Stimulated activated CD4-positive, alpha-beta T cell treated with anti-CD3 and anti-CD28 coated beads, TNF-alpha, amount 100 ng/mL, for 4 hours (primary cell): ENCODE data around the gene RXFP1.
A peak's percentile ranks its signal among the peaks of the same experiment; 100 is the strongest.

Experiments
- DNase-seq, 3 experiments: peaks; one replicate each; pipeline ENCODE4 v3.0.0-alpha.2; 2020; ENCODE audit warnings: low read depth in 3 of 3

Gene RXFP1

GRCh38 chr4:158521484-158522088 is at the start of gene RXFP1:
RXFP1 (plus strand) TSS chr4:158521882; CDS start chr4:158521977, 95 bp downstream.
- DNase-seq: no peak

- DNase-seq: no peak
Measured at GRCh38 chr4:158481811-158482210, 39.9 kb upstream of the RXFP1 start.

- no peak for DNase-seq
Measured at GRCh38 chr4:158484173-158484885, 37.4 kb upstream of the RXFP1 start.

GRCh38 chr4:158490629-158491028 is 31.1 kb upstream of the RXFP1 start:
- DNase-seq: no peak

GRCh38 chr4:158492391-158492790 is 29.3 kb upstream of the RXFP1 start:
- DNase-seq: no peak

GRCh38 chr4:158496030-158496741 is 25.5 kb upstream of the RXFP1 start:
- peak in 1 of 3 experiments; percentile 1 for DNase-seq

GRCh38 chr4:158500054-158500453 is 21.6 kb upstream of the RXFP1 start:
- no peak for DNase-seq

GRCh38 chr4:158513256-158513655 is 8.4 kb upstream of the RXFP1 start:
- DNase-seq: no peak

GRCh38 chr4:158519226-158519625 is 2.5 kb upstream of the RXFP1 start:
- no peak for DNase-seq

GRCh38 chr4:158523990-158524535 is 2.4 kb downstream of the RXFP1 start:
- no peak for DNase-seq

GRCh38 chr4:158527516-158527915 is 5.8 kb downstream of the RXFP1 start:
- DNase-seq: no peak

GRCh38 chr4:158529505-158529904 is 7.8 kb downstream of the RXFP1 start:
- no peak for DNase-seq

- no peak for DNase-seq
Measured at GRCh38 chr4:158530381-158530780, 8.7 kb downstream of the RXFP1 start.

GRCh38 chr4:158530898-158531297 is 9.2 kb downstream of the RXFP1 start:
- no peak for DNase-seq

GRCh38 chr4:158532556-158533231 is 11.0 kb downstream of the RXFP1 start:
- DNase-seq: no peak

- DNase-seq: no peak
Measured at GRCh38 chr4:158534727-158535126, 13.0 kb downstream of the RXFP1 start.

GRCh38 chr4:158535130-158535614 is 13.5 kb downstream of the RXFP1 start:
- no peak for DNase-seq

- DNase-seq: no peak
Measured at GRCh38 chr4:158536833-158537232, 15.2 kb downstream of the RXFP1 start.

GRCh38 chr4:158538176-158538575 is 16.5 kb downstream of the RXFP1 start:
- DNase-seq: no peak

- DNase-seq: no peak
Measured at GRCh38 chr4:158538911-158539310, 17.2 kb downstream of the RXFP1 start.

- no peak for DNase-seq
Measured at GRCh38 chr4:158540125-158540907, 18.6 kb downstream of the RXFP1 start.
